HG02973 (cell line): ENCODE data around the gene ADISSP.
"Not testable (repeated sequence)": the region's sequence is repeated elsewhere in the genome, so short reads cannot be mapped to it uniquely, and the experiment has no call there.

ENCODE experiments used
- ATAC-seq: cut with Tn5 transposase; IDR thresholded peaks from one replicate; pipeline ENCODE4 v1.9.1; 2021; ENCODE audit warnings: moderate library complexity; ENCODE audit not compliant: unreplicated experiment

Gene ADISSP

DNA sequence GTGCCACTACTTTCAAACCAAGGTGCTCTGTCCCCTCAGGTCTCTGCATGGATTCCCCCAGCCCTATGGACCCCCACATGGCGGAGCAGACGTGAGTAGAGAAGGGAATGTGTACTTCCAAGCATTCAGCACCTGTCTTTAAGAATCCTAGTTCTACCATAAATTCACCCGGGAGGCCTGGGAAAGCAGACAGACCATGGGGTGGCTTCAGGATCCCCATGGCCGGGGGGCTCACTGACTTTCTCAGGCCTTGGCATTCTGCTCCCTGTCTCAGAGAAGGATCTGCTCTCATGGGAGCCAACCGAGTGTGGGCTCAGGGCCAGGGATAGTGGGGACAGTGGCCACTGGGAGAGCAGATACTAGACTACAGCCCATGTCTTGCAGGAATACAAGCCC lies 30.8 kb upstream of the ADISSP start:
- ATAC-seq, result no peak

GRCh38 chr20:3797592-3798372 lies 30.2 kb upstream of the ADISSP start:
- ATAC-seq, result no peak

DNA sequence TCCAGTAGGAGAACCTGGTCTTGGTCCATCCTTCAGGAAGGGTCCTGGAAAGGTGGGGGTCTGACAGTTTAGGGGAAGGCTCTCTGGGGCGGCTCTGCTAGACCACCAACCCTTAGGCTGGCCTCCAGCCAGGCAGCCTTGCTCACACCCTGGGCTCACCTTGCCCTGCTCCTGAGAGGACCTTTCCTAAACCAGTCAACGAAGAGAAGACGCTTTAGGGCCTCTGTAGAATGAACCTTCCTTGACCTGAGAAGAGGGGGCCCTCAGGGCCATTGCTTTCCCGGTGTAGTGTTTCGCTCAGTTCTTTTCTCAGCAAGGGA lies 29.6 kb upstream of the ADISSP start:
- ATAC-seq, result no peak

DNA sequence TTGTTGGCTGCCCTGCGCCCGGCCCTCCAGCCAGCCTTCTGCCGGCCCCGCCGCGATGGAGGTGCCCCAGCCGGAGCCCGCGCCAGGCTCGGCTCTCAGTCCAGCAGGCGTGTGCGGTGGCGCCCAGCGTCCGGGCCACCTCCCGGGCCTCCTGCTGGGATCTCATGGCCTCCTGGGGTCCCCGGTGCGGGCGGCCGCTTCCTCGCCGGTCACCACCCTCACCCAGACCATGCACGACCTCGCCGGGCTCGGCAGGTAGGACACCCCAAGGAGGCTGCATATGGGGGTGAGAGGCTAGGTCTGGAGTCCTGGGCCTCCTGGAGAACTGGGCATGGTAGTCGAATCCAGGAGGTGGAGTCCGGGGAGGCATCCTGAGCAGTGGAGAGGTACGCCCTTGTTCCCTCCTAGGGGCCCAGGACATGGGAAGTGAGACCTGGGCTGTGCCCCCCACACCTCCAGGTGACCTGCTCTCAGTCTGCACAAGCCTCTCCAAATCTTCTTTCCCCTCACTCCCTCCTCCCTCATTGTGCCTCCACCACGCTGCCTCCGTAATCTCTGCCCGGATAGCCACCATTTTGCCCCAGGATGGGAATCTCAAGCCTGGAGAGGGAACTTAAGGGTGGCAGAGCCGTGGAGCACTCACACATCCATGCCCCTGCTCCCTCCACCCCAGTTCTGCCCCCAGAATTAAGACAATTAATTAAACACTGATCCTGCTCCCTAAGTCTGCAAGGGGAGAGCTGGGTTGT lies 29.1 kb upstream of the ADISSP start:
- ATAC-seq, result no peak

GRCh38 chr20:3795511-3796468 lies 28.2 kb upstream of the ADISSP start, which contains the start of gene CDC25B:
Gene CDC25B, plus strand, starts transcription at chr20:3796310. Its CDS starts 222 bp downstream, at chr20:3796532.
- ATAC-seq, result peak; percentile 70

- no peak for ATAC-seq
Observed at GRCh38 chr20:3794701-3795420, 27.3 kb upstream of the ADISSP start.

- not testable (repeated sequence) for ATAC-seq
Observed at GRCh38 chr20:3794168-3794567, 26.6 kb upstream of the ADISSP start.

DNA sequence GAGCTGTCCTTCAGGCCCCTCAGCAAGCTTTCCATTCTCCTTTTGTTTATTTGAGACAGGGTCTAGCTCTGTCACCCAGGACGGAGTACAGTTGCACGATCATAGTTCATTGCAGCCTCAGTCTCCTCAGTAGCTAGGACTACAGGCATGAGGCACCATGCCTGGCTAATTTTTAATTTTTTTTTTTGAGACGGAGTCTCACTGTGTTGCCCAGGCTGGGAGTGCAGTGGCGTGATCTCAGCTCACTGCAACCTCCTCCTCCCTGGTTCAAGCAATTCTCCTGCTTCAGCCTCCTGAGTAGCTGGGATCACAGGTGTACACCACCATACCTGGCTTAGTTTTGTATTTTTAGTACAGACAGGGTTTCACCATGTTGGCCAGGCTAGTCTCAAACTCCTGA lies 21.6 kb upstream of the ADISSP start:
- not testable (repeated sequence) for ATAC-seq

DNA sequence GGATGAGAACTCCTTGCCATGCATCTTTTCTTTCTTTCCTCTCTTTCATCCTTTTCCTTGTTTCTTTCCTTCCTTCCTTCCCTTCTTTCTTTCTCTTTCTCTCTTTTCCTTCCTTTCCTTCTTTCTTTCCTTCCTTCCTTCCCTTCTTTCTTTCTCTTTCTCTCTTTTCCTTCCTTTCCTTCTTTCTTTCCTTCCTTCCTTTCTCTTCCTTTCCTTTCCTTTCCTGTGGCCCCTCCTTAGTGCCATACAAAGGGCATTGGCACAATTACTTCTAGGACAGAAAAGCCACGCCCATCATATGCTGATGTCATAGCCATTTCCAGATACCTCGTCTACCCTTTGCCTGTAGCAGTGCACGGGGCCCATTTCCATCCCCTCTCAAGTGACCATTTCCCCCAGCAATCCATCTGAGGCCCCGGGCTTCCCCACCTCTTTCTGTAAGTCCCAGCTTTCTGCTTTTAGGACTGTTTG lies 21.2 kb upstream of the ADISSP start:
- ATAC-seq, result no peak

DNA sequence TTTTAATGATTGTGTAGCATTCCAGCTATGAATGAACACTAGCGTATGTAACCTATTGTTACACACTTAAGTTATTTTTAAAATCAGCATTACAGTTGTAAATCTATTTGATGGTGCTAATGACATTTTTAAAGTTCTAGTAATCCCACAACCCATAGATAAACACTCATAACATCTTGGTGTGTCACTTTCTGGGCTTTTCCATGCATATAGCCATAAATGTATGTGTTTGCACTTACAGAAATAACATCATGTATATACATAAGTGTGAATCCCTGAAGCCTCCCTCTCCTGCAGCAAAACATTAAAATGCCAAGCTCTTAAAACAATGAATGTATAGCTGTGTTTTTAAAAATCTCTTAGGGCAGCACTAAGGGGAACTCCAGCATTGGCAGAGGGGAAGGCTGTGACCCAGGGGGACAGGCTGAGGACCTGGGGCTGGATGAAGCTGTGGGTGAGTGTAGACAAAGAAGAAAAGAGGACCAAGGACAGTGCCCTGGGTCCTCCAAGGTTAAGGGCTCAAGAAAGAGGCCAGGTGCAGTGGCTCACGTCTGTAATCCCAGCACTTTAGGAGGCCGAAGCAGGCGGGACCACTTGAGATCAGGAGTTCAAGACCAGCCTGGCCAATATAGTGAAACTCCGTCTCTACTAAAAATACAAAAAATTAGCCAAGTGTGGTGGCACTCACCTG lies 19.9 kb upstream of the ADISSP start:
- ATAC-seq, result no peak

- peak; percentile 73 for ATAC-seq
Observed at GRCh38 chr20:3786665-3787323, 19.2 kb upstream of the ADISSP start, which contains the start of gene CENPB. Gene CENPB, minus strand, starts transcription at chr20:3786740. Its CDS starts 257 bp downstream, at chr20:3786483.

- ATAC-seq, result peak; percentile 24
Observed at GRCh38 chr20:3786126-3786484, 18.6 kb upstream of the ADISSP start.

GRCh38 chr20:3785240-3786125 lies 17.9 kb upstream of the ADISSP start:
- ATAC-seq, result peak; percentile 4

DNA sequence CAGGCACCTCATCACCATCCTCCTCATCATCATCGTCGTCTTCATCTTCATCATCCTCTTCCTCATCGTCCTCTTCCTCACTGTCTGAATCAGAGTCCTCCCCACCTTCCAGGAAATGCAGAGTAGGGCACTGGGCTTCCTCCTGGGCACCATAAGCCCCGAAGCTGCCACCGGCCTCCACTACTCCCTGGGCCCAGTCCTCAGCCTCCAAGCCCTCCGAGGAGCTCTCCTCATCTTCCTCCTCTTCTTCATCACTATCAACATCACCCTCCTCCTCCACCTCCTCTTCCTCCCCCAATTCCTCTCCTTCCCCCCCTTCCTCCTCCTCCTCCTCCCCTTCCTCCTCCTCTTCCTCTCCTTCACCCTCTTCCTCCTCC lies 17.3 kb upstream of the ADISSP start:
- ATAC-seq, result no peak

DNA sequence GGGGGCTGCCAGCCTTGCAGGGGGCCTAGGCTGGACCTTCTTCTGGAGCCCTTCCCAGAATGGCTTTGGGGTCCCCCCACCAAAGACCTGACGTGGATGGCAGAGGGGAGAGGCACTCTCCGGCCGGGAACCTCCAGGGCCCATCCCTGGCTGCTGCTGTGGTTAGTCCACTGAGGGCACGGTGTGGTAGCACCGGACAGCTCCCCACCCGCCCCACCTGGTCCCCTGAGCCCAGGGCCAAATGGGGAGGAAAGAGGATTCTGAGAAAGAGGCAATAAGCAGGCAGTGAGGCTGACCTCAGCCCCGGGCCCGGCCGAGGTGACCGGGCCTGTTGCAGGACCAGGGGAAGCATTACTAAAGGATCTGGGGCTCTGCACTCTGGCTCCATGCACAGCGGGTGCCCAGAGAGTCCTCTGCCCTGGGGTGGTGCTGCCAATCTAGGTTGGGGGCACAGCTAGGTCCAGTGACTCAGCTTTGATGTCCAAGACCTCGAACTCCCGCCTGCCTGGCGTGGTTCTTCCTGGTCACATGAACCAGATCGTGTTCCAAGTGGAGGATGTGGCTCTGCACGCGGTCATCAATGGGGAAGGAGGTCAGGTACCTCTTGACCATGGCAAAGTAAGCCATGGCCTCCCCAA lies 16.8 kb upstream of the ADISSP start:
- ATAC-seq, result no peak

- ATAC-seq, result no peak
Observed at GRCh38 chr20:3783511-3784195, 16.1 kb upstream of the ADISSP start.

GRCh38 chr20:3783068-3783489 lies 15.5 kb upstream of the ADISSP start:
- no peak for ATAC-seq
